Hepatocyte (in vitro differentiated cells): ENCODE measurements around the gene SETD4. TPM values are rescaled to one million over a fixed set of nuclear protein-coding genes. Genes with fewer than 3 reads are reported as not detected.

ENCODE experiments used
- DNase-seq: peaks from one replicate; pipeline ENCODE4 v3.0.0-alpha.2; 2016; ENCODE audit warnings: low spot score
- H2AFZ ChIP-seq: fragments of 200-600 bp; sonication (generic); 2 replicates; pipeline ENCODE4 v1.6.0; 2016; ENCODE audit warnings: antibody characterized with exemption, mild to moderate bottlenecking
- H3K27ac ChIP-seq: fragments of 200-600 bp; sonication (generic); 2 replicates; pipeline ENCODE4 v1.5.1; 2016; ENCODE audit warnings: mild to moderate bottlenecking
- H3K27me3 ChIP-seq: fragments of 200-600 bp; sonication (generic); 2 replicates; pipeline ENCODE4 v1.6.1; 2016
- H3K36me3 ChIP-seq: fragments of 200-600 bp; sonication (generic); replicated peaks from 2 replicates; pipeline ENCODE4 v1.5.1; 2016; ENCODE audit warnings: low read depth; ENCODE audit not compliant: insufficient read depth
- H3K4me1 ChIP-seq: fragments of 200-600 bp; sonication (generic); 2 replicates; pipeline ENCODE4 v1.5.1; 2016; ENCODE audit warnings: mild to moderate bottlenecking, moderate library complexity; ENCODE audit not compliant: insufficient read depth
- H3K4me2 ChIP-seq: fragments of 200-600 bp; sonication (generic); 2 replicates; pipeline ENCODE4 v1.6.0; 2016
- H3K4me3 ChIP-seq: fragments of 200-600 bp; sonication (generic); 2 replicates; pipeline ENCODE4 v1.5.1; 2016; ENCODE audit warnings: mild to moderate bottlenecking
- H3K79me2 ChIP-seq: fragments of 200-600 bp; sonication (generic); 2 replicates; pipeline ENCODE4 v1.6.0; 2017; ENCODE audit warnings: mild to moderate bottlenecking
- H3K9me2 ChIP-seq: fragments of 200-600 bp; sonication (generic); replicated peaks from 2 replicates; pipeline ENCODE4 v1.6.0; 2017; ENCODE audit warnings: mild to moderate bottlenecking; ENCODE audit not compliant: insufficient read depth
- H3K9me3 ChIP-seq: fragments of 200-600 bp; sonication (generic); 2 replicates; pipeline ENCODE4 v1.5.1; 2016; ENCODE audit warnings: low read depth, mild to moderate bottlenecking
- H4K20me1 ChIP-seq: fragments of 200-600 bp; sonication (generic); 2 replicates; pipeline ENCODE4 v1.6.0; 2016; ENCODE audit warnings: mild to moderate bottlenecking; ENCODE audit not compliant: insufficient read depth, poor library complexity, severe bottlenecking
- EZH2 ChIP-seq: fragments of 200-600 bp; sonication (generic); IDR thresholded peaks from 2 replicates; pipeline ENCODE4 v1.6.1; 2016; ENCODE audit warnings: antibody characterized with exemption, mild to moderate bottlenecking, borderline replicate concordance
- EZH2phosphoT487 ChIP-seq: fragments of 200-600 bp; sonication (generic); IDR thresholded peaks from one replicate; pipeline ENCODE4 v1.6.1; 2018; ENCODE audit warnings: antibody characterized with exemption, mild to moderate bottlenecking, low read depth, moderate library complexity; ENCODE audit not compliant: unreplicated experiment, severe bottlenecking
- WGBS: methylation state at CpG from one replicate; pipeline ENCODE4 v1.1.6; 2016; ENCODE audit warnings: low lambda C conversion rate; ENCODE audit errors: missing lambda C conversion rate; 5-methylcytosine and 5-hydroxymethylcytosine counted together
- polyA plus RNA-seq: library from polyadenylated mRNA; unstranded; fragments of >200 nt; fragmentation: Nextera tagmentation; extraction: Ambion mirVana; gene quantifications from 2 replicates; pipeline ENCODE4 v1.2.1, GENCODE V29; 2016
- total RNA-seq: library from RNA; depleted of rRNA; stranded (reverse); fragments of >200 nt; gene quantifications from 2 replicates; pipeline ENCODE4 v1.2.3, GENCODE V29; 2014
- TF ChIP-seq, protein P1 (sequence below): fragments of 200-600 bp; sonication (generic); IDR thresholded peaks from 2 replicates; pipeline ENCODE4 v1.5.1; 2016; ENCODE audit warnings: antibody characterized with exemption, mild to moderate bottlenecking; ENCODE audit not compliant: poor library complexity

SETD4 gene
- total and polyA plus RNA-seq, 2 experiments from 2014 or later: 13.7 to 16.6 TPM

DNA sequence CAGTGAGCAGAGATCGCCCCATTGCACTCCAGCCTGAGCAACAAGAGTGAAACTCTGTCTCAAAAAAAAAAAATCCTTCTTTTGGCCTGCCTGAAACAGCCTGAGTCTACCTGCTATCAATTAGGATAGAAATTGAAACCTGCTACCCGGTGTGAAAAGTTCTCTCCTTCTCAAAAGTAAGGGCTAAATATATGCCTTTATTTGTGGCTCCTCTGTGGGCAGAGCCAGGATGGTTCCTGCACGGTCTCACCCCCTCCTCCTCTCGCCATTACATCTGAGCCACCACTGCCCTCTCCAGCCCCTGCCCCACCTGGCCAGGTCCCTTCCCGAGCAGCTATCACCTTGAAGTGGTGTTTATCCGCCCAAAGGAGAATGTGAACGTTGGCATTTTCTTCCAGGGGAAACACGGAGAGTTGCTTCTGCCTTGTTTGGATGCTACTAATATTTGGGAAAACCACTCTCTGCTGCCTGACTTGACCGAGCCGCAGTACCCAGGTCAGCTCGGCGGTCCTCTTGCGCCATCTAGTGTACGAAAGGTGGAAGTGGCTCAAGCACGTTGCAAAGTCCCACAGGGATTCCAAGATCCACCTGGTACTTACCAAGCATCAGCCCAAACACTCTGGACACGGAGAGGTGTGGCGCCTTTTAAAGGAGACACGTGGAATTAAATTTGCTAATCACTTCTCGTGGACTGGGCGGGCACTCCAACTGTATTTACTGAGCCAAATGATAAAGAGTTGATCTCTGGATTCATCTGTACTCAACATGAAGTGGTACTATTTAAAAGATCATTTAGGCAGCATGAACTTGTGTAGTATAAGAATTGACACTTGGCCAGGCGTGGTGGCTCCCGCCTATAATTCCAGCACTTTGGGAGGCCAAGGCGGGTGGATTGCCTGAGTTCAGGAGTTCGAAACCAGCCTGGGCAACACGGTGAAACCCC is 31.9 kb downstream of the SETD4 start:
- Histone ChIP-seq H3K36me3 (no peaks in the 10 kb centered on the region), H3K27ac (no peak overlapping the region), H3K4me1 (peaks cover 3% of the 10 kb centered on the region), H3K4me3 (no peak overlapping the region), H3K9me3 (no peaks in the 10 kb centered on the region), H3K9me2 (no peaks in the 10 kb centered on the region), H3K79me2 (no peaks in the 10 kb centered on the region), H4K20me1 (no peaks in the 10 kb centered on the region), H3K4me2 (no peak overlapping the region), H2AFZ (no peak overlapping the region), H3K27me3 (no peaks in the 10 kb centered on the region)
- 25% methylated on average over 25 of the region's 25 CpGs for WGBS
- TF ChIP-seq EZH2 (no peak), EZH2phosphoT487 (no peak)
- TF ChIP-seq, protein P1, sequence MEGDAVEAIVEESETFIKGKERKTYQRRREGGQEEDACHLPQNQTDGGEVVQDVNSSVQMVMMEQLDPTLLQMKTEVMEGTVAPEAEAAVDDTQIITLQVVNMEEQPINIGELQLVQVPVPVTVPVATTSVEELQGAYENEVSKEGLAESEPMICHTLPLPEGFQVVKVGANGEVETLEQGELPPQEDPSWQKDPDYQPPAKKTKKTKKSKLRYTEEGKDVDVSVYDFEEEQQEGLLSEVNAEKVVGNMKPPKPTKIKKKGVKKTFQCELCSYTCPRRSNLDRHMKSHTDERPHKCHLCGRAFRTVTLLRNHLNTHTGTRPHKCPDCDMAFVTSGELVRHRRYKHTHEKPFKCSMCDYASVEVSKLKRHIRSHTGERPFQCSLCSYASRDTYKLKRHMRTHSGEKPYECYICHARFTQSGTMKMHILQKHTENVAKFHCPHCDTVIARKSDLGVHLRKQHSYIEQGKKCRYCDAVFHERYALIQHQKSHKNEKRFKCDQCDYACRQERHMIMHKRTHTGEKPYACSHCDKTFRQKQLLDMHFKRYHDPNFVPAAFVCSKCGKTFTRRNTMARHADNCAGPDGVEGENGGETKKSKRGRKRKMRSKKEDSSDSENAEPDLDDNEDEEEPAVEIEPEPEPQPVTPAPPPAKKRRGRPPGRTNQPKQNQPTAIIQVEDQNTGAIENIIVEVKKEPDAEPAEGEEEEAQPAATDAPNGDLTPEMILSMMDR: peak; percentile 95
- DNase-seq: peak; percentile 80

DNA sequence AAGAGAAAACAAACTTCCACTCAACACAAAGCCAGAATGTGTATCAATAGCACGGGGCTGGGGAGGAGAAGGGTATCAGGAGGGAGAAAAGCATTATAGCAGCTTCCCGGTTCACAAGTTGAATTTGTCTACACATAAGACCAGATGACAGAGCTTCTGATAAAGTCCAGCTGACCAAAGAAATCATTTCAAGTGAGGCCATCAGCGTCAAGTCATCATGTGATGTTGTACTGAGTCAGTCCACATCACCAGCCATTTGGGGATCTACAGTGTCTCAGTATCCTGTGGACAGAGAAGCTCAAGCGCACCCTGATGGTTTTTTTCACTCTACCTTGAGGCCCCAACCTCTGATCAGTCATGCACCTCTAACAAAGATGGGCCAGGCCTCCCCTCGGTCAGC is 33.0 kb downstream of the SETD4 start:
- Histone ChIP-seq H3K79me2 (no peaks in the 10 kb centered on the region), H3K4me1 (peaks cover 7% of the 10 kb centered on the region), H3K4me3 (no peak overlapping the region), H3K9me3 (no peaks in the 10 kb centered on the region), H3K27me3 (no peaks in the 10 kb centered on the region), H2AFZ (no peak overlapping the region), H3K36me3 (no peaks in the 10 kb centered on the region), H3K27ac (no peak overlapping the region), H4K20me1 (no peaks in the 10 kb centered on the region), H3K9me2 (no peaks in the 10 kb centered on the region), H3K4me2 (no peak overlapping the region)
- TF ChIP-seq EZH2phosphoT487 (no peak), EZH2 (no peak)
- TF ChIP-seq, protein P1: no peak
- 70% methylated on average over 5 of the region's 5 CpGs for WGBS
- no peak for DNase-seq

DNA sequence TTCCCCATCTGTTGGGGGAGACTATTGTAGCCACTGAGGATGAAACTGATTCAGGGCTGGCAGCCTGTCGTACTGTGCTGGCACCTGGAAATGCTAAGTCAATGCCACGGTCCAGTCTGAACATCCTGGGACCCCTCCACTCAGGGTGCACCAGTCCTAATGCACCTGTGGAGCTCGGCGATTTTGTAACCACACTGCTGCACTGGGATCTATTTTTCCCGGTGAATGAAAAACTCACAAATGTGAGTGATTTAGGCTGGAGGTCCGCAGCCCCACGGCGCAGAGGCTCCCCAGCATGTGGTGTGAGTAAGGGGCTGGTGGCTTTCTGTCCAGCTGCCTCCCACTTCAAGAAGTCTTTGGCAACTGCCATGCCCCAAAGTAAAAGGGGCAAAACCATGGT is 35.5 kb downstream of the SETD4 start:
- H3K4me3 ChIP-seq: no peak overlapping the region
- H3K27ac ChIP-seq: no peak overlapping the region
- no peaks in the 10 kb centered on the region for H4K20me1 ChIP-seq
- TF ChIP-seq, protein P1: no peak
- no peak for TF ChIP-seq EZH2phosphoT487
- no peak for DNase-seq
- no peaks in the 10 kb centered on the region for H3K27me3 ChIP-seq
- WGBS: 95% methylated on average over 8 of the region's 8 CpGs
- H3K9me3 ChIP-seq: no peaks in the 10 kb centered on the region
- H3K4me2 ChIP-seq: no peak overlapping the region
- H3K4me1 ChIP-seq: peaks cover 5% of the 10 kb centered on the region
- H2AFZ ChIP-seq: no peak overlapping the region
- H3K9me2 ChIP-seq: no peaks in the 10 kb centered on the region
- no peaks in the 10 kb centered on the region for H3K79me2 ChIP-seq
- no peaks in the 10 kb centered on the region for H3K36me3 ChIP-seq
